Activated naive CD4-positive, alpha-beta T cell treated with anti-CD3 and anti-CD28 coated beads for 36 hours (primary cell): ENCODE measurements around the gene SLC22A2. TPM values are rescaled to one million over a fixed set of nuclear protein-coding genes. Genes with fewer than 3 reads are reported as not detected.

ENCODE experiments used
- CTCF ChIA-PET: fragments of 350-600 bp; sonication (Branson Sonifier 250); formaldehyde crosslinking; loops from one replicate; lab custom pipeline; 2021; ENCODE audit warnings: antibody characterized with exemption; lab: Charles Lee
- DNase-seq: peaks from one replicate; pipeline ENCODE4 v3.0.0-alpha.2; 2020
- H3K27ac Mint-ChIP-seq: one replicate; pipeline ENCODE4 v1.8.0; 2021; ENCODE audit warnings: mild to moderate bottlenecking, mixed read lengths
- H3K27me3 Mint-ChIP-seq: one replicate; pipeline ENCODE4 v1.8.0; 2021; ENCODE audit warnings: low read depth, mixed read lengths
- H3K36me3 Mint-ChIP-seq: one replicate; pipeline ENCODE4 v1.8.0; 2021; ENCODE audit warnings: low read depth, mixed read lengths
- H3K4me1 Mint-ChIP-seq: one replicate; pipeline ENCODE4 v1.8.0; 2021; ENCODE audit warnings: low read depth, mixed read lengths
- H3K4me3 Mint-ChIP-seq: one replicate; pipeline ENCODE4 v1.8.0; 2021; ENCODE audit warnings: mild to moderate bottlenecking, moderate library complexity, mixed read lengths
- H3K9me3 Mint-ChIP-seq: one replicate; pipeline ENCODE4 v1.8.0; 2021; ENCODE audit warnings: mixed read lengths
- intact Hi-C: fragments of 100-400 bp; cut with micrococcal nuclease; formaldehyde crosslinking; loops from one replicate; pipeline ENCODE4 v1.15.1; 2023
- total RNA-seq, 2 experiments: library from RNA; stranded (reverse); gene quantifications; one replicate each; pipeline ENCODE4 v1.2.3, GENCODE V29; 2021

The SLC22A2 gene
- total RNA-seq, 2 experiments from 2014 or later = not detected

- Mint-ChIP-seq H3K36me3 (peaks cover 2% of the 10 kb centered on the region), H3K9me3 (peaks cover 31% of the 10 kb centered on the region), H3K4me1 (no peaks in the 10 kb centered on the region), H3K27ac (no peak overlapping the region), H3K27me3 (peaks cover 10% of the 10 kb centered on the region), H3K4me3 (no peak overlapping the region)
- intact Hi-C loops = no loop called here
- CTCF ChIA-PET = no interaction called here
- no peak for DNase-seq
Measured at GRCh38 chr6:160194808-160195207, 63.8 kb downstream of the SLC22A2 start.

- intact Hi-C loops = no loop called here
- H3K27me3 Mint-ChIP-seq = peaks cover 12% of the 10 kb centered on the region
- H3K36me3 Mint-ChIP-seq = peaks cover 2% of the 10 kb centered on the region
- DNase-seq = no peak
- peaks cover 31% of the 10 kb centered on the region for H3K9me3 Mint-ChIP-seq
- no peak overlapping the region for H3K27ac Mint-ChIP-seq
- H3K4me3 Mint-ChIP-seq = no peak overlapping the region
- CTCF ChIA-PET = interaction anchor here (0.6 kb wide), 1 partner anchor 54 kb away, joined by 3 read pairs; no protein-coding TSS in a partner anchor
- no peaks in the 10 kb centered on the region for H3K4me1 Mint-ChIP-seq
Measured at GRCh38 chr6:160192840-160193239, 65.8 kb downstream of the SLC22A2 start.

- no peak overlapping the region for H3K27ac Mint-ChIP-seq
- intact Hi-C loops = no loop called here
- peaks cover 31% of the 10 kb centered on the region for H3K9me3 Mint-ChIP-seq
- no peak for DNase-seq
- H3K4me1 Mint-ChIP-seq = no peaks in the 10 kb centered on the region
- H3K4me3 Mint-ChIP-seq = no peak overlapping the region
- H3K27me3 Mint-ChIP-seq = peaks cover 7% of the 10 kb centered on the region
- CTCF ChIA-PET = no interaction called here
- peaks cover 2% of the 10 kb centered on the region for H3K36me3 Mint-ChIP-seq
Measured at GRCh38 chr6:160190973-160191372, 67.6 kb downstream of the SLC22A2 start.

GRCh38 chr6:160190081-160190480, 68.5 kb downstream of the SLC22A2 start:
- CTCF ChIA-PET = no interaction called here
- Mint-ChIP-seq H3K4me3 (no peak overlapping the region), H3K27me3 (peaks cover 10% of the 10 kb centered on the region), H3K27ac (no peak overlapping the region), H3K36me3 (peaks cover 2% of the 10 kb centered on the region), H3K4me1 (no peaks in the 10 kb centered on the region), H3K9me3 (peaks cover 28% of the 10 kb centered on the region)
- DNase-seq = no peak
- intact Hi-C loops = no loop called here

GRCh38 chr6:160188773-160189172, 69.8 kb downstream of the SLC22A2 start:
- intact Hi-C loops = no loop called here
- Mint-ChIP-seq H3K27me3 (peaks cover 15% of the 10 kb centered on the region), H3K4me1 (no peaks in the 10 kb centered on the region), H3K36me3 (peaks cover 2% of the 10 kb centered on the region), H3K9me3 (peaks cover 18% of the 10 kb centered on the region), H3K27ac (no peak overlapping the region), H3K4me3 (no peak overlapping the region)
- CTCF ChIA-PET = no interaction called here
- no peak for DNase-seq

- Mint-ChIP-seq H3K9me3 (no peaks in the 10 kb centered on the region), H3K27me3 (peaks cover 6% of the 10 kb centered on the region), H3K27ac (no peak overlapping the region), H3K36me3 (no peaks in the 10 kb centered on the region), H3K4me3 (no peak overlapping the region), H3K4me1 (no peaks in the 10 kb centered on the region)
- intact Hi-C loops = no loop called here
- CTCF ChIA-PET = no interaction called here
- no peak for DNase-seq
Measured at GRCh38 chr6:160180706-160181105, 77.9 kb downstream of the SLC22A2 start.

- H3K27me3 Mint-ChIP-seq = peaks cover 2% of the 10 kb centered on the region
- H3K4me1 Mint-ChIP-seq = no peaks in the 10 kb centered on the region
- intact Hi-C loops = no loop called here
- no peak overlapping the region for H3K27ac Mint-ChIP-seq
- H3K36me3 Mint-ChIP-seq = no peaks in the 10 kb centered on the region
- CTCF ChIA-PET = no interaction called here
- H3K4me3 Mint-ChIP-seq = no peak overlapping the region
- no peaks in the 10 kb centered on the region for H3K9me3 Mint-ChIP-seq
- no peak for DNase-seq
Measured at GRCh38 chr6:160178271-160178670, 80.3 kb downstream of the SLC22A2 start.

- Mint-ChIP-seq H3K4me1 (no peaks in the 10 kb centered on the region), H3K27ac (no peak overlapping the region), H3K9me3 (no peaks in the 10 kb centered on the region), H3K36me3 (no peaks in the 10 kb centered on the region), H3K4me3 (no peak overlapping the region), H3K27me3 (peaks cover 2% of the 10 kb centered on the region)
- intact Hi-C loops = no loop called here
- CTCF ChIA-PET = no interaction called here
- DNase-seq = no peak
Measured at GRCh38 chr6:160177220-160177619, 81.4 kb downstream of the SLC22A2 start.

GRCh38 chr6:160174681-160175080, 83.9 kb downstream of the SLC22A2 start:
- Mint-ChIP-seq H3K9me3 (no peaks in the 10 kb centered on the region), H3K36me3 (no peaks in the 10 kb centered on the region), H3K4me3 (no peak overlapping the region), H3K27me3 (peaks cover 4% of the 10 kb centered on the region), H3K4me1 (no peaks in the 10 kb centered on the region), H3K27ac (no peak overlapping the region)
- CTCF ChIA-PET = interaction anchor here (1.0 kb wide), 1 partner anchor 281 kb away, joined by 3 read pairs; no protein-coding TSS in a partner anchor
- DNase-seq = no peak
- intact Hi-C loops = no loop called here

GRCh38 chr6:160173806-160174527, 84.7 kb downstream of the SLC22A2 start:
- no peak for DNase-seq
- H3K36me3 Mint-ChIP-seq = no peaks in the 10 kb centered on the region
- CTCF ChIA-PET = interaction anchor here (1.0 kb wide), 1 partner anchor 282 kb away, joined by 3 read pairs; no protein-coding TSS in a partner anchor
- no peak overlapping the region for H3K27ac Mint-ChIP-seq
- H3K9me3 Mint-ChIP-seq = no peaks in the 10 kb centered on the region
- H3K27me3 Mint-ChIP-seq = peaks cover 4% of the 10 kb centered on the region
- no peaks in the 10 kb centered on the region for H3K4me1 Mint-ChIP-seq
- no peak overlapping the region for H3K4me3 Mint-ChIP-seq
- intact Hi-C loops = no loop called here

GRCh38 chr6:160172704-160173103, 85.9 kb downstream of the SLC22A2 start:
- DNase-seq = no peak
- no peaks in the 10 kb centered on the region for H3K36me3 Mint-ChIP-seq

GRCh38 chr6:160170018-160170680, 88.5 kb downstream of the SLC22A2 start:
- intact Hi-C loops = no loop called here
- CTCF ChIA-PET = interaction anchor here (0.7 kb wide), 1 partner anchor 267 kb away, joined by 3 read pairs; no protein-coding TSS in a partner anchor
- no peak overlapping the region for H3K27ac Mint-ChIP-seq

More at GRCh38 chr6:160172704-160173103, 85.9 kb downstream of the SLC22A2 start:
- intact Hi-C loops = no loop called here
- Mint-ChIP-seq H3K27ac (no peak overlapping the region), H3K27me3 (peaks cover 4% of the 10 kb centered on the region), H3K4me3 (no peak overlapping the region), H3K4me1 (no peaks in the 10 kb centered on the region), H3K9me3 (no peaks in the 10 kb centered on the region)
- CTCF ChIA-PET = no interaction called here

More at GRCh38 chr6:160170018-160170680, 88.5 kb downstream of the SLC22A2 start:
- Mint-ChIP-seq H3K4me1 (no peaks in the 10 kb centered on the region), H3K36me3 (no peaks in the 10 kb centered on the region), H3K4me3 (no peak overlapping the region), H3K27me3 (peaks cover 5% of the 10 kb centered on the region), H3K9me3 (no peaks in the 10 kb centered on the region)
- DNase-seq = no peak
